NCI-H2081 (cell line): Measurements from ENCODE around the gene EMSY.
A peak's percentile ranks its signal among the peaks of the same experiment; 100 is the strongest.
"Not testable (repeated sequence)": the region's sequence is repeated elsewhere in the genome, so short reads cannot be mapped to it uniquely, and the experiment has no call there.

ENCODE experiments used
- DNase-seq, 2 experiments: peaks; one replicate each; lab custom pipeline; 2025; lab: John Stamatoyannopoulos, UW

Gene EMSY

GRCh38 chr11:76574406-76574805, 129.6 kb downstream of the EMSY start:
- DNase-seq: no peak

- no peak for DNase-seq
Observed at GRCh38 chr11:76574879-76575278, 130.1 kb downstream of the EMSY start.

GRCh38 chr11:76577226-76577920, 132.6 kb downstream of the EMSY start:
- no peak for DNase-seq

GRCh38 chr11:76577921-76578653, 133.3 kb downstream of the EMSY start:
- no peak for DNase-seq

GRCh38 chr11:76578654-76579055, 133.8 kb downstream of the EMSY start:
- no peak for DNase-seq

- no peak for DNase-seq
Observed at GRCh38 chr11:76579056-76579751, 134.4 kb downstream of the EMSY start.

GRCh38 chr11:76579752-76580151, 134.9 kb downstream of the EMSY start:
- DNase-seq: no peak

GRCh38 chr11:76582471-76582870, 137.7 kb downstream of the EMSY start:
- not testable (repeated sequence) for DNase-seq

GRCh38 chr11:76587820-76588454, 143.1 kb downstream of the EMSY start:
- DNase-seq: no peak

GRCh38 chr11:76588455-76589325, 143.9 kb downstream of the EMSY start:
- no peak for DNase-seq

GRCh38 chr11:76589477-76589876, 144.7 kb downstream of the EMSY start:
- no peak for DNase-seq

- no peak for DNase-seq
Observed at GRCh38 chr11:76589964-76590950, 145.4 kb downstream of the EMSY start.

- DNase-seq: no peak
Observed at GRCh38 chr11:76591416-76591815, 146.6 kb downstream of the EMSY start.

GRCh38 chr11:76592025-76592914, 147.5 kb downstream of the EMSY start:
- DNase-seq: peak in 1 of 2 experiments; percentile 39

- DNase-seq: no peak
Observed at GRCh38 chr11:76592961-76593360, 148.1 kb downstream of the EMSY start.

GRCh38 chr11:76595091-76595490, 150.3 kb downstream of the EMSY start:
- DNase-seq: not testable (repeated sequence)

- DNase-seq: no peak
Observed at GRCh38 chr11:76596652-76597051, 151.8 kb downstream of the EMSY start.

- no peak for DNase-seq
Observed at GRCh38 chr11:76597533-76598425, 153.0 kb downstream of the EMSY start.
